AG10803 (cell line): ENCODE data around the gene MMEL1.

ENCODE experiments used
- DNase-seq: peaks from one replicate; pipeline ENCODE4 v3.0.0; 2010; ENCODE audit warnings: low read depth
- H3K4me3 ChIP-seq: 2 replicates; pipeline ENCODE4 v1.5.1; 2011; ENCODE audit warnings: mild to moderate bottlenecking, low read length, control low read depth
- TF ChIP-seq, protein P1 (sequence below): conservative IDR thresholded peaks from 2 replicates; pipeline ENCODE4 v1.5.1; 2011; ENCODE audit warnings: mild to moderate bottlenecking, low read length, control low read depth, inconsistent platforms

The MMEL1 gene

DNA sequence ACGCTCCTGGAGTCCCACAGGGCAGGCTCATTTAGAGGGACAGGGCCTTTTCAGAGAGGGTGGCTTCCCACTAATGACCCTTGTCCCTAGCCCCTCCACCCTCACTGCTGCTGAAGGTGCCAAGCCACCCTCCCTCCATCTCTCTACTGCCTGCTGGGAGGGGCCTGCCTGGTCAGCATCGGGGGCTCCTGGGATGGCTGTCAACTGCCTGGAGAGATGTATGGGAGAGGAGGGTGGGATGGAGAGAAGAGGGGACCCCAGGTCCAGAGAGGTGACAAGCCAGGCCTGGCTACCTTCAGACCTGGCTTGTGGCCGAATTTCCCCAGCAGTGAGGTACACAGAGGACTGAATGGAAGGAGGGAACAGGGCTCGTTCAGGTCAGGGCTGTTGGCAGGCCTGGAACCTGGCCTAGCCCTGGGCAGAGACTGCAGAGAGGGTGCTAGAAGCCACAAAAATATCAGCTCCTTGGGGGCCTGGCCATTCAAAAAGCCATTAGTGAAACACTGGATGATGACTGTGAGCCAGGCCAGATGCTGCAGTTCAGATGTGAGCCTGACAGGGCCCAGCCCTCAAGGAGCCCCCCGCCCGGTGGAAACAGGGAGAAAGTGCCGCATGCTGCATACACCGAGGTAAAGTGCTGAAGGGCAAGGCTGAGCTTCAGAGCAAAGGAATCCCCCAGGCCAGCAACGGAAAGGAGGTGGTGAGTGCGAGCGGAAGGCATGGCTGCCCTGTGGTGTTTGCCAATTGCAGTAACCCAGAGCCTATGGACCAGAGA lies 20.0 kb downstream of the MMEL1 start:
- TF ChIP-seq, protein P1, sequence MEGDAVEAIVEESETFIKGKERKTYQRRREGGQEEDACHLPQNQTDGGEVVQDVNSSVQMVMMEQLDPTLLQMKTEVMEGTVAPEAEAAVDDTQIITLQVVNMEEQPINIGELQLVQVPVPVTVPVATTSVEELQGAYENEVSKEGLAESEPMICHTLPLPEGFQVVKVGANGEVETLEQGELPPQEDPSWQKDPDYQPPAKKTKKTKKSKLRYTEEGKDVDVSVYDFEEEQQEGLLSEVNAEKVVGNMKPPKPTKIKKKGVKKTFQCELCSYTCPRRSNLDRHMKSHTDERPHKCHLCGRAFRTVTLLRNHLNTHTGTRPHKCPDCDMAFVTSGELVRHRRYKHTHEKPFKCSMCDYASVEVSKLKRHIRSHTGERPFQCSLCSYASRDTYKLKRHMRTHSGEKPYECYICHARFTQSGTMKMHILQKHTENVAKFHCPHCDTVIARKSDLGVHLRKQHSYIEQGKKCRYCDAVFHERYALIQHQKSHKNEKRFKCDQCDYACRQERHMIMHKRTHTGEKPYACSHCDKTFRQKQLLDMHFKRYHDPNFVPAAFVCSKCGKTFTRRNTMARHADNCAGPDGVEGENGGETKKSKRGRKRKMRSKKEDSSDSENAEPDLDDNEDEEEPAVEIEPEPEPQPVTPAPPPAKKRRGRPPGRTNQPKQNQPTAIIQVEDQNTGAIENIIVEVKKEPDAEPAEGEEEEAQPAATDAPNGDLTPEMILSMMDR, result no peak
- no peak overlapping the region for H3K4me3 ChIP-seq
- DNase-seq, result no peak

DNA sequence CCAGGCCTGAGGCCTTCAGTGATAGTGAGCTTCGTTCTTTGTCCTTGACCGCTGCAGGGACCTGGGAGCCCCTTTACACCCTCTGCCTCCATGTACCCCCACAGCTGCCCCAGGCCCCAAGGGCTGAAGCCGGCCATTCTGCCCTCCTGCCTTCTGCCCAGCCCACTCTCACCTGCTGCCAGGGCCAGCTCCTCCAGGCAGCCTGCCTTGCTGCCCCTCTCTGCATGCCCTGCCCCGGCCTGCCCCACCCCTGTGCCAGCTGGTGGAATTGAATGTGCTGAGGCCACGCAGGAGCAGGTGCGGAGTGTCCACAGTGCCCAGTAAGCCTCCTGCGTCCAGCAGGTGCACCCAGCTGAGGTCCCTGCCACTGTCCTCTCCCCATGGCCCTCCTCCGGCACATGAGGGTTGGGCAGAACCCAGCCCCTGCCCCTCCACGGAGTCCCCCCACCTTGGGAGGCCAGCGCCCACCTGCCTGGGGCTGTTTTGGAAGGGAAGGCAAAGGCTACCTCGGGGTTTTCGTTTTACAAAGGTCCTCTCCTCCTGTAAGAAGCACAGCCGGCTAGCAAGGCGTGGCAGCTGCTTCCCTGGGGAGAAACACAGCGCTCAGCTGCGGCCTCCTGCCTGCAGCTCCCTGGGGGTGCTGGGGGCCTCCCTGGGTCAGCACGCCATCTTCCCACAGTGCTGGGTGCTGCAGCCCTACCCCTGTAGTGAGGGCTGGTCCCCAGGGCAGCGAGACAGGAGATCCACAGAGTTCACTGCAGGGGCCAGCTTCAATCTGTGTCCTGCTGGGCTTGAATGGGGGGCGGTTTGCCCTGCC lies 21.0 kb downstream of the MMEL1 start:
- TF ChIP-seq, protein P1, result no peak
- H3K4me3 ChIP-seq, result no peak overlapping the region
- DNase-seq, result no peak

DNA sequence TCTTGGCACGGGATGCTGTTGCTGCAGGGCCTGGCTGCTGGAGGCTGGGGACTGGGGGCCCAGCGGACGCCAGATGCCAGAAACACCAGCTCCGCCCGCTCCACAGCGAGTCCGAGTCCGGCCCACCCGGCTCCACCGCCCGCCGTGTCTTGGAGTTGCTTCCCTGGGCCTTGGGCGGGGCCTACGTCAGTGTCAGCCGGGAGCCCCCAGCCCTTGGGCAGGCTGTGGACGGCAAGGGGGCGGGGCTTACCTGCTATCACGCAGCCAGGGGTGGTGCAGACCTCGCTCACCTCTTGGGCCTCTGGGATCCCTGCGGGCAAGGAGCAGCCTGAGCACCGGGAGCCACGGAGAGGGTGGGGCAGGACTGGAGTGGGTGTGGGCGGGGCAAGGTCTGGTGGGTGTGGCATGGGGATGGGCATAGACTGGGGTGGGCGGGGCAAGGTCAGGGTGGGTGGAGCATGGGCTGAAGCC lies 21.8 kb downstream of the MMEL1 start:
- H3K4me3 ChIP-seq, result no peak overlapping the region
- TF ChIP-seq, protein P1, result no peak
- DNase-seq, result no peak

DNA sequence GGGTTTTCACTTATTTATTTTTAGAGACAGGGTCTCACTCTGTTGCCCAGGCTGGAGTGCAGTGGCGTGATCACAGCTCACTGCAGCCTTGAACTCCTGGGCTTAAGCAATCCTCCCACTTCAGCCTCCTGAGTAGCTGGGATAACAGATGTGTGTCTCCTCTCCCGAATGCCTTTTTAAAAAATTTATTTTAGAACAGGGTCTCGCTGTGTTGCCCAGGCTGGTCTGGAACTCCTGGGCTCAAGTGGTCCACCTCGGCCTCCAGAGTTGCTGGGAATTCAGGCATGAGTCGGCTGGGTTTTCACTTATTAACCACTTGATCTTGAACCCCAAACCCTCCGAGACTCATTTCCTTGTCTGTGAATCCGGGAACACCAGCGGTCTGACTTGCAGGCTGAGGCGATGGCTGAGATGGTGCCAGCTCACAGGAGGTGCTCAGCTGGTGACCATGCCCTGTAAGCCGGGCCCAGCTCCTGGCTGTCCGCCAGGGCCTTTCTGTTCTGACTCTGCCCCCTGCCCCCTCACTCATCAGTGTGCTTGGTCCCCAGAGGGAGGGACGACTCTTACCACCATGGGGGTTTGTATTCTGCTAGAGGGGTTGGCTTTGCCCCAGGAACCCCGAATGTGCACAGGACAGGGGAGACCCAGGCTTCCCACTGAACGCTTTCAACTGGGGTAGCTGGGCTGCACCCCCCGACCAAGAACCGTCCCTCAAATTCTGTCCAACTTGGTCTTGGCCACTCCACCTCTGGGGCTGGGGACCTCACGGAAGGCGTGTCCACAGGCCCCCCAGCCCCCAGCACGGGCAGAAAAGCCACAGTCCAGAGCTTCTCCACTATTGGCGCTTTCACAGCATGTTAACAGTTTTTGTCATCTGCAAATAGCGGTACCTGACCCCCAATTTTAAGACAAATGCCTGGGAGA lies 22.5 kb downstream of the MMEL1 start:
- TF ChIP-seq, protein P1, result no peak
- peak; percentile 5 for DNase-seq
- H3K4me3 ChIP-seq, result no peak overlapping the region

DNA sequence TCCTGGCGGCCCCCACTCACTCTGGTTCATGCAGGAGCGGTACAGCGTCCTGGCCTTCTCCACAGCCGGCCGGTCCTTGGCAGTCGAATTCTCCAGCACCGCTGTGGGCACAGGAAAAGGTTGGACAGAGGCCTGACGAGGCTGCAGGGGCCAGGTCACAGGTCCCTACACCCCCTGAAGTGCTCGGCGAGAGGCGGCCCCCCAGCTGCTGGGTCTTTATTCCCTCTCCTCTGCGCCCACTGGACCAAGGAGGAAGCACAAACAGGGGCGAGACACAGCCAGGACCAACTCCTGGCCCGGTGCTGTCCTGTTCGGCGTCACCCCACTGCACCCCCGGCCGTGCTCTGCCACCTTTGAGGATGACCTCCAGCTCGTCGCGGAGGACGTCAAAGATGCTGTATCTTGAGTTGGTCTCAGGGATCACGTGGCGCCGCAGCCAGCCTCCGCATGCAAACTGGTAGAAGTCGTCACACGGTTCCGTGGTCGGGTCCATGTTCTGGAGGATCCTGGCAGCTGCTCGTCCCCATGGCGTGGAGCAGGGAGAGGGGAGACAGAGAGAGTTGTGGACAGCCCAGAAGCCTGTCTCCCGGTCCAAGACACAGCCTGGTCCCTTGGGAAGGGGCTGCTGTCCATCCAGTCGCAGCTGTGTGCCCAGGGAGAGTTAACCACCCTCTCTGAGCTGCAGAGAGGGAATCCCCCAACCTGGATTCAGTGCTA lies 23.3 kb downstream of the MMEL1 start:
- no peak for DNase-seq
- no peak overlapping the region for H3K4me3 ChIP-seq
- TF ChIP-seq, protein P1, result no peak

DNA sequence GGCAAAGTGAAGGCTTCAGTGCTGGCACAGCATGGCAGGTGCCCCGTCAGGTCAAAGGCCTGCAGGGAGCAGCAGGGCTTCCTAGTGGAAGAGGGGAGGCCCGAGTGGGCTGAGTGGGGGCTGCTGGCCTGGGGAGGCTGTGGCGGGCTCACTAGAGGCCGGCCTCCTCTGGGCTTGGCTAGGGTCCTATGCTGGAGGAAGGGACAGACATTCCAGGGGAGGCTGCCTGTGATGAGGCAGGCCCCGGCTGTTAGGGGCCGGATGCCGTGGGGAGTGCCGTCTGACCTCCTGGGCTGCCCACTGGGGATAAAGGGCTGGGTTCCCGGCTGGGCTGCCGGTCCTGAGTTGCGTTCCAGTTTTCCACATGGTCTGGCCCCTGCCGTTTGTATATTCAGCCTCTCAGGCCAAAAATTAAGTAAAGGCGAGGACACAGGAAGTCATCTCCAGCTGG lies 25.1 kb downstream of the MMEL1 start:
- H3K4me3 ChIP-seq, result no peak overlapping the region
- TF ChIP-seq, protein P1, result no peak
- no peak for DNase-seq
